NT2/D1 (cell line): ENCODE data around the gene LIME1.

Experiments
- DNase-seq: peaks from one replicate; pipeline ENCODE4 v3.0.0-alpha.2; 2011; ENCODE audit warnings: low read depth, low spot score
- H3K27me3 ChIP-seq: 2 replicates; pipeline ENCODE4 v1.6.0; 2011; ENCODE audit warnings: mild to moderate bottlenecking; ENCODE audit not compliant: insufficient read length, insufficient read depth
- H3K36me3 ChIP-seq: 2 replicates; pipeline ENCODE4 v1.6.1; 2011; ENCODE audit warnings: mild to moderate bottlenecking, low read length, mixed read lengths; ENCODE audit not compliant: insufficient read depth, insufficient read length
- H3K4me1 ChIP-seq: 2 replicates; pipeline ENCODE4 v1.5.1; 2011; ENCODE audit not compliant: insufficient read depth, insufficient read length
- H3K4me3 ChIP-seq: 2 replicates; pipeline ENCODE4 v1.5.1; 2011; ENCODE audit warnings: low read depth; ENCODE audit not compliant: insufficient read length
- H3K9ac ChIP-seq: 2 replicates; pipeline ENCODE4 v1.6.0; 2011; ENCODE audit warnings: low read depth; ENCODE audit not compliant: insufficient read length
- H3K9me3 ChIP-seq: 2 replicates; pipeline ENCODE4 v1.5.1; 2011; ENCODE audit warnings: mild to moderate bottlenecking, low read length; ENCODE audit not compliant: insufficient read depth
- SUZ12 ChIP-seq: IDR thresholded peaks from 2 replicates; pipeline ENCODE4 v1.6.1; 2011; ENCODE audit not compliant: insufficient read length, insufficient read depth; ENCODE audit errors: extremely low read depth
- YY1 ChIP-seq: IDR thresholded peaks from 2 replicates; pipeline ENCODE4 v1.6.1; 2011; ENCODE audit not compliant: insufficient read length, insufficient read depth
- ZNF274 ChIP-seq: IDR thresholded peaks from 2 replicates; pipeline ENCODE4 v1.6.1; 2011; ENCODE audit warnings: mild to moderate bottlenecking, low read depth, low read length

The LIME1 gene

DNA sequence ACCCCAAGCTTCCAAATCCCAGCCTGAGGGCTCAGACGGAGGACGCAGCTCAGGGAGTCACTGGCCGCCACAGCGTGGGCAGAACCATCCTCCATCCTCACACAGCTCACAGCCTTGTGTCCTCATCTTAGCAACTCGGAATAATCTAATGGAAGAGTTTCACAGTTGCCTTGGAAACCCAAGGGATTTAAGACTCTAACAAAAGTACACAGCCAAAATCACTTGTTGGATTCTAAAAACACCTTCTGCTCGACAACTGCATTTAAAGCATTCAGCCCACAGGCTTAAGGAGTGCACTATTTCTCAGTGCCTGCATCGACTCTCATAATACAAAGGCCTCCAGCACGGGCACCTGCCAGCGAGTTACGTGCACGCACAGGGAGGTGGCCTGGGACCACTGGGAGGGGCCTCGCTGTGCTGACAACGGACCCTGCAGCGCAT lies 49.2 kb downstream of the LIME1 start:
- no peak for DNase-seq
- Histone ChIP-seq H3K36me3 (peaks cover 33% of the 10 kb centered on the region), H3K4me3 (no peak overlapping the region), H3K27me3 (no peaks in the 10 kb centered on the region), H3K9me3 (no peaks in the 10 kb centered on the region), H3K9ac (no peak overlapping the region), H3K4me1 (peaks cover 9% of the 10 kb centered on the region)
- TF ChIP-seq YY1 (no peak), SUZ12 (no peak), ZNF274 (no peak)

DNA sequence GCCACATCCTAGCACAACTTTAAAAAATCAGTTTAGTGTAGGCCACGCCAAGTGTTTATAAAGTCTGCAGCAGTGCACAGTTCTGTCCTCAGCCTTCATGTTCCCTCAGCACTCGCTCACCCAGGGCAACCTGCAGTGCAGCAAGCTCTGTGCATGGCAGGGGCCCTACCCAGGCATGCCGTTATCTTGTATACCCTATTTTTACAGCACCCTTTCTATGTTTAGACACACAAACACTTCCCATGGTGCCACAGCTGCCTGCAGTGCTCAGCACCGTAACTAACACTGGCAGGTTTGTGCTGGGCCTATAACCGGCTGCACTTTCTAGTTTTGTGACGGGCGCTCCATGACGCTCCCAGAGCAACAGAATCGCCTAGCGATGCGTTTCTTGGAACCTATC lies 50.8 kb downstream of the LIME1 start:
- no peak overlapping the region for H3K4me3 ChIP-seq
- H3K27me3 ChIP-seq, result no peaks in the 10 kb centered on the region
- TF ChIP-seq YY1, result no peak
- no peak for TF ChIP-seq SUZ12
- no peak for TF ChIP-seq ZNF274
- H3K36me3 ChIP-seq, result peaks cover 34% of the 10 kb centered on the region
- H3K9me3 ChIP-seq, result no peaks in the 10 kb centered on the region
- DNase-seq, result no peak
- H3K4me1 ChIP-seq, result peaks cover 6% of the 10 kb centered on the region
- H3K9ac ChIP-seq, result no peak overlapping the region

DNA sequence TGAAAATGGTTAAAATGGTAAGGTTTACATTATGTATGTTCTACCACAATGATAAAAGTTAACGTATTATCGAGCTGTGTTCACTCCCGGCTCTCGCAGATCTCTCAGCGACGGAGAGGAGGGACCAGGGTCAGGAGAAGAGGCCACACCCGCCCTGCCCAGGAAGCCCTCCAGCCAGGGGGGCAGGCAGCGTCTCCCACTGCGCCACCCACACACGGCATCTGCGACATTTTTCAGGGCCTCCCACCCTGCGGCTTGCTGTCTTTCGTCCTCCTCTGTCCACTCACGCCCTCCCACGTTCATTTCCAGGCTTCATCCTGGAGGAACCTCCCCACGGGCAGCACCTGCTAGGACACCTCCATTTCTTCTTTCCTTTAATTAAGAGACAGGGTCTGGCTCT lies 51.3 kb downstream of the LIME1 start:
- no peak overlapping the region for H3K4me3 ChIP-seq
- H3K4me1 ChIP-seq, result peaks cover 4% of the 10 kb centered on the region
- no peaks in the 10 kb centered on the region for H3K9me3 ChIP-seq
- H3K27me3 ChIP-seq, result no peaks in the 10 kb centered on the region
- peak overlapping the region; percentile 17 for H3K9ac ChIP-seq
- TF ChIP-seq SUZ12 (no peak), ZNF274 (no peak), YY1 (no peak)
- no peak for DNase-seq
- H3K36me3 ChIP-seq, result peaks cover 34% of the 10 kb centered on the region
